HG03342 (cell line): ENCODE results near the gene DYSF.
"Not testable (repeated sequence)": the region's sequence is repeated elsewhere in the genome, so short reads cannot be mapped to it uniquely, and the experiment has no call there.

Experiments used
- ATAC-seq: cut with Tn5 transposase; IDR thresholded peaks from one replicate; pipeline ENCODE4 v1.9.1; 2021; ENCODE audit warnings: mild to moderate bottlenecking, moderate library complexity; ENCODE audit not compliant: unreplicated experiment

DYSF gene

DNA sequence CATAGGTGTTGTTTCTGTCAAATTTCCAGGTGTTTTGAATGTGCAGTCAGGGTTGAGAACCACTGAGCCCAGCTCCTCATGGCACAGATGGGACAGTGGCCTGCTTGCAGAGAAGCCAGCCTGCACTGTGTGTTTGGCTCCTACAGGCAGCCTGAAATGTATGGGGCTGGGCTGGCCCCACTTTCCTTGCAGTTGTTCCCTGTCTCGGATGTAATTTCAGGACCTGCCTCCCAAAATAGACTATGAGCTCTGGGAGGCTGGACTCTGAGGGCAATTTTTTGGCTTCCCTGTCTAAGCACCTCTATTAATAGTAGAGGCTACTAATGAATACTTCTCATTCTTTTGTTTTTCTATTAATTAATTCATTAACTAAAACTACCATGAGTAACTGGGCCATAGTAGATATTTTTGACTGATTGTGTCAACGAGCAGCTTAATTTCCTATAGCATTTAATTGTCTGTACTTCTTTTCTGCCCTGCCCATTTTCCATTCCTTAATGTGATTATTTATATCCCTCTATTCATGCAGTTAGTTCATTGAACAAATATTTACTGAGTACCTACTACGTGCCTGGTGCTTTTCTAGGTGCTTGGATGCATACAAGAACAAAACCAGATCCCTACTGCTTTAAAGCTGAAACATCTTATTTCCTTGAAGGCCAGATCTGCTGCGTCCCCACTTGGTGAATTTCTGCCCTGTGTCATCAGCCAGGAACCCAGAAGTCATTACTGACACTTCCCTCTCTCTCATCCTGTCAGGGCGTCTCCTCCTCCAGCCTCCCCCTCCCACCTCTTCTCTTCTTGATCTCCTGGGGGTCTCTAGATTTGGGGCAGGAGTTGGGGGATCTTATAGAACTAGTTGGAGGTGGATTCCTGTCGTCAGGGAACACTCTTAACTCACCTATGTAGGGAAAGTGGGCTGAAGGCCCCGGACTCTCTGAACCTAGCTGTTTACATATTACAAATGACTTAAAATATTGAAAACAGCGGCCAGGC lies 16.3 kb downstream of the DYSF start:
- ATAC-seq = no peak

- ATAC-seq = no peak
Measured at GRCh38 chr2:71471276-71471675, 17.9 kb downstream of the DYSF start.

- no peak for ATAC-seq
Measured at GRCh38 chr2:71472019-71472418, 18.7 kb downstream of the DYSF start.

GRCh38 chr2:71473346-71474031 lies 20.1 kb downstream of the DYSF start:
- no peak for ATAC-seq

DNA sequence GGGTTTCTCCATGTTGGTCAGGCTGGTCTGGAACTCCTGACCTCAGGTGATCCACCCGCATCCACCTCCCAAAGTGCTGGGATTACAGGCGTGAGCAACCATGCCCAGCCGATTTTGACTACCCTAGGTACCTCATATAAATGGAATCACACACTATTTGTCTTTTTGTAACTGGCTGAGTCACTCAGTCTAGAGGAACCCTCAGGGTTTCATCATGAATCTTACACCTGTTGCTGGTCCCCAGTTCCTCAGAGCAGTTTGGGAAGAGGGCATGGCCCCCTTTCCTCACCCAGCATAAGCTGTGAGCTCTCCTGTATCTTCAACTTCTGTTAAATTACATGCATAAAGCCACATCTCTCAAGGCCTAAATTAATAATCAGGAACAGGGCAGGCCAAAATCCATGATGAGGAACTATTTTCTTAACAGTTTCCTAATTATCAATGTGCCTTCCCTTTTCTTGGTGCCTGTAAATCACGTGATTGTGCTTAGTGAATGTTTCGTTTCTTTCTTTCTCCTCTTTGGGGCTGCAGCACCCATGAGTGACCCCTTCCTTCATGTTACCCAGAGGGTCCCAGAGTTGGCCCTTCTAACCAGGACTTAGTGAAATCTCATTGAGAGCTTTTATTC lies 20.9 kb downstream of the DYSF start:
- ATAC-seq = no peak

DNA sequence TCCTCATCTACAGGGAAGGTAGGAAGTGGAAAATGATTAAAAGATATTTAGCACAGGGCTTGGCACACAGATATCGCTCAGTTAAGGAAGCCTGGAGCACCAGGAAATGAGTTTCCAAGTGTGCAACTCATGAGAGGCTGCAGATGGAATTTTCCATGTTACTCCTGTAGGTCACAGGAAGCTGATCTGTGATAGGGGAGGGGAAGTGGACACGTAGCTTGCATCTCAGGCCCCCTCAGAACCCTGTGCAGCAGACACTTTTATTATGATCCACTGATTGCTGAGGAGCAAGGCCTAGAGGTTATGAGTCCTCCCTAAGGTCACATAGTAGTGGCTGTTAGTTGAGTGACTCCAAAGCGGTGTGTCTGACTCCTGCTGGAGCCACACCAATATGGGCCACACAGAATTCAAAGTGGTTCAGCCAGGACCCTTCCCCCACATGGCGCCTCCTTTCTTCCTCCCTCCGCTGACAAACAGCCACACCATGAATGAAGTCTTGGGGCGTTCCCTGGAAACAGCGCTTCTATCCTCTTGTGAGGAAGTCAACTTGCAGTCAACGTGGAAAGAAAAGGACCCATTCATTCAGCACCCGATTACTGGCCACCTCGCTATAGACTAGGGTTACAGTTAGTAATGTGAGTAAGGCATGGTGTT lies 21.5 kb downstream of the DYSF start:
- ATAC-seq = no peak

- no peak for ATAC-seq
Measured at GRCh38 chr2:71476495-71476894, 23.1 kb downstream of the DYSF start.

- ATAC-seq = no peak
Measured at GRCh38 chr2:71477231-71477691, 23.9 kb downstream of the DYSF start.

DNA sequence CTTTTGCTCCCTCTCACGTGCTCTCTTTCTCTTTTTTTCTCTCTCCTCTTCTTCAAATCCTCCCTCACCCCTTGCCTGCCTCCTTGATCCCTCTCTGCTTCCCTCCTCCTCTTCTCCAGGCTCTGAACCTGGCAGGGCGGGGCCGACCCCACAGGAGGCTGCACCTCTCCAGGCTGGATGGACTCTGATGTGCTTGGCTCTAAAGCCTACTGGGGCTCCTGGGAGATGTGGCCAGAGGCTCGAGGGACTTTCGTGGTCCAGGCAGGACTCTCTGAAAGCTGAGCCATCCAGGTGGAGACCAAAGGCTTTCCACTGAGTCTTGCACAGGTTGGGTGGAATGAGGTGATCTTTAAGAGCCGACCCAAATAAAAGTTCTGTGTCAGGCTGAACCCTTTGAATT lies 25.4 kb downstream of the DYSF start:
- no peak for ATAC-seq

DNA sequence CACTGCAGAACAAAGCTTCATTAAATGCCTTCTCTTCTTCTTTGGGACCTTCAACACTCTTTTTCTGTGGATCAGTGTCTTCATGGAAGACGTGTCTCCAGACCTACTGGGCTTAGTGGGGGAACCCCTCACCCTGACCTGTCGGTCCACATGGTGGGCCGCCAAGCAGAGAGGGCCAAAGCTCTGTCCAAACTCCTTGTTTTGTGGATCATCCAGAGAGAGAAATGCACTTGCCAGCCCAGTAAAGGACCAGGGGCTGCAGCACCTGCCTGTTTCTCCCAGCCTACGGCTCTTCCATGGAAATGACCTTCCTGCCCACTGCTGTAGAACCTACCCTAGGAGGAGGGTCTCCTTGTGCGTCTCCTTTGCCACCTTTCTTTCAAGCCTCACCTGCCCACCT lies 25.9 kb downstream of the DYSF start:
- ATAC-seq = no peak

DNA sequence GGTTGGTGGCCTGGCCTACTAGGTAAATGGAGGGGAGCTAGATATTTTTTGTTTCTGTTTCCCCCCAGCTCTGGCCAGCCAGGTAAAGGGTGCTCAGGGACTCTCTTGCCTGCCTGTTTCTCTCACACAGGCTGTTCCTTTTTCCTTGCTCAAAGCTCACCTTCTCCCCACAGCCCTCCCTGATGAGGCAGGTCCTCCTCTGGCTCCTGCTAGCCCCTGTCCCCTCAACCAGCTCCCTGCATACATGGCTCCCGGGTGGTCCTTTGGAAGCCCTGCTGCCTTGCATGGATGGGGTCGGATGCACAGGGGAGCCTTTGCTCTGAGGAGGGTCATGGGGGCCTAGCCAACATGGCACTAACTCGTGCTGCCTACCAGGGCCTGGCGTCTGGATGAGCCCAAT lies 27.8 kb downstream of the DYSF start:
- no peak for ATAC-seq

DNA sequence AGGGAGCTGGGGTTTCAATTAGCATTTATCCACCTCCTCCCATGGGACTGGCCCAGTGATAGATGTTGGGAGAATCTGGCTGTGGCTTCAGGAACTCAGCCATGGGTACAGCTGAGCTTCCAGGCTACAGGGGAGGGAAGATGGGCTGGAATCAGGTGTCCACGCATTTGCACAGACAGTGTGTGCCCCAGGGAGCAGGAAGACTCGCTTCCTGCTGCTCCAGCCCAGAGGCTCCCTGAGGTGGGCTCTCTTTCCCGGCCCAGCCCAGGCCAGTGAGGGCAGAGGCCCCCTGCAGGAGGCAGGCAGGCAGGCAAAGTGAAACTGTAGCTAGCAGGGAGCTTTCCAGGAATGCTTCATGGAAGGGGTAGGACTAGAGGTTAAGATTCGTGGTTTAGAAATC lies 28.7 kb downstream of the DYSF start:
- ATAC-seq = no peak

DNA sequence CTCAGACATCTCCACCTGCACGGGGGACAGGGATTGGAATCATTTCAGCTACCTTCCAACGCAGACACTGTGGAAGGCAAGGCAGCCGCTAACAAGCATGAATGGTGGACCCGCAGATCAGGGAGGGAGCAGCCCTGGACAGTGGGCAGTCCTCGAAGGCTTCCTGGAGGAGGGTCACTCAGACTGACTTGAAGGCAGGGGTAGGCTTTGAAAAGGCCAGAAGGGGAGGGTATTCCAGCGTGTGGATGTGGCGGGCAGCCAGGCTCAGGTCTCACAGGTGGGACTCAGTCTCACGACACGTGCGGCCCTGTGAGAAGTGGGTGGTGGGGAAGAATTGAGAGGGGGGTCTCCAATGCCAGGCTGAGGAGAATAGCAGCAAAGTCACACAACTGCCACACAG lies 29.9 kb downstream of the DYSF start:
- no peak for ATAC-seq

DNA sequence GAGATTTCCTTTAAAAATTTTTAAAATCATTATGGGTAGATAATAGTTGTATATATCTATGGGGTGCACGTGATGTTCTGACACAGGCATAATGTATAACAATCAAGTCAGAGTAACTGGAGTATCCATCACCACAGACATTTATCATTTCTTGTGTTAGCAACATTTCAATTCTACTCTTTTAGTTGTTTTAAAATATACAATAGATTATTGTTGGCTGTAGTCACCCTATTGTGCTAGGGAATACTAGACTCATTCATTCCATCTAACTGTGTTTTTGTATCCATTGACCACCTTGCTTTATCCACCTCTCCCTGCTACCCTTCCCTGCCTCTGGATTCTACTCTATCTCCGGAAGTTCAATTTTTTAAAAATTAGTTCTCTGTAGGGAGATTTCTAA lies 31.0 kb downstream of the DYSF start:
- no peak for ATAC-seq

DNA sequence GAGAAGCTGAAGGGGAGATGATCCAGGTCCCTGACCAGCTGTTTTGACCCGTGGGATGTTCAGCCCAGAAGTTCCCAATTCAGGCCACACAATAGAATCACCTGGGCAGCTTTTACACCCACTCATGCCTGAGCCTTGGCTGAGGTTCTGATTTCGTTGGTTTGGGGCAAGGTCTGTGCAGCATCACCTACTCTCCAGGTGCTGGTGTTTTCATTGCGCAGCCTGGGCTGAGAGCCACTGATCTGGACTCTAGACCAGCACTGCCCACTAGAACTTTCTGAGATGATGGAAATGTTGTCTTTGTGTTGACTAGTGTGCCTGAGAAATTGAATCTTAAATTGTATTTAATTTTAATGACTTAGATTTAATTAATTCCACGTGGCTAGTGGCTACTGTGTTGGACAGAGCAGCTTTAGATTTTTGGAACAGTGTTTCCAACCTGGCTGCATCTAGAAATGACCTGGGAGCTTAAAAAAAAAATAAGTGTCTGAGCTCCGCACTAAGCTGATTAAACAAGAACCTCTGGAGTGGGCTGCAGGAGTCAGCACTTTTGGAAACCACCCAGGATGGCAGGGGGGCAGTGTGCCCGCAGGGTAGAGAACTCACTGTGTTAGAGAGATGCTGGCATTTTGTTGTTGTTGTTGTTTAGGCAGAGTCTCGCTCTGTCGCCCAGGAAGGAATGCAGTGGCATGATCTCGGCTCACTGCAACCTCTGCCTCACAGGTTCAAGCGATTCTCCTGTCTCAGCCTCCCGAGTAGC lies 33.7 kb downstream of the DYSF start:
- no peak for ATAC-seq

DNA sequence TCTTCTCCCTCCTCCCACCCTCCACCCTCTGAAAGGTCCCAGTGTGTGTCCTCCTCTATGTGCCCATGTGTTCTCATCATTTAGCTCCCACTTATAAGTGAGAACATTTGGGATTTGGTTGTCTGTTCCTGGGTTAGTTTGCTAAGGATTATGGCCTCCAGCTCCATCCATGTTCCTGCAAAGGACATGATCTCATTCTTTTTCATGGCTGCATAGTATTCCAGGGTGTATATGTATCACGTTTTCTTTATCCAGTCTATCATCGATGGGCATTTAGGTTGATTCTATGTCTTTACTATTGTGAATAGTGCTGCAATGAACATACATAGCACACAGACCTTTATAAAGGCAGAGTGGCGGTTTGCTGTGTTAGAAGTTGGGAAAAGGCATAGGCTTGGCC lies 38.2 kb downstream of the DYSF start:
- ATAC-seq = not testable (repeated sequence)

GRCh38 chr2:71492112-71492511 lies 38.8 kb downstream of the DYSF start:
- ATAC-seq = no peak

GRCh38 chr2:71494091-71494490 lies 40.7 kb downstream of the DYSF start:
- ATAC-seq = no peak

GRCh38 chr2:71494523-71495155 lies 41.3 kb downstream of the DYSF start:
- ATAC-seq = no peak
